HEK293 (cell line): ENCODE measurements around the gene CFAP65.

Experiments used
- CTCF ChIA-PET: fragments of 350-600 bp; formaldehyde crosslinking; extraction: SDS; loops from one replicate; lab custom pipeline; 2021; ENCODE audit warnings: antibody characterized with exemption; lab: Yijun Ruan, JAX
- POLR2A ChIA-PET: fragments of 300-600 bp; formaldehyde crosslinking; extraction: SDS; loops from one replicate; lab custom pipeline; 2020; ENCODE audit warnings: antibody characterized with exemption, inconsistent platforms; lab: Yijun Ruan, JAX
- H3K27ac ChIP-seq: fragments of 200-500 bp; sonication (Bioruptor generic); 2 replicates; pipeline ENCODE4 v1.5.1; 2014; ENCODE audit warnings: low read depth, low read length, control low read depth, inconsistent platforms; ENCODE audit errors: extremely low read depth
- H3K36me3 ChIP-seq, 2 experiments: fragments of 200-500 bp in 1 of 2; sonication (Bioruptor generic) in 1 of 2; 1 replicate in 1 of 2; 2 replicates in 1 of 2; pipeline ENCODE4 v1.5.1; 2014 to 2017; ENCODE audit warnings: inconsistent platforms in 2 of 2, low read length in 2 of 2; ENCODE audit not compliant: control insufficient read depth in 2 of 2, insufficient read depth in 1 of 2
- H3K4me1 ChIP-seq: fragments of 200-500 bp; sonication (Bioruptor generic); 2 replicates; pipeline ENCODE4 v1.5.1; 2014; ENCODE audit warnings: mild to moderate bottlenecking, low read length, inconsistent platforms; ENCODE audit not compliant: control insufficient read depth, insufficient read depth
- H3K4me3 ChIP-seq: 2 replicates; pipeline ENCODE4 v1.5.1; 2011; ENCODE audit warnings: low read depth, mild to moderate bottlenecking, control low read depth, low read length, moderate library complexity
- H3K9me3 ChIP-seq: fragments of 200-500 bp; sonication (Bioruptor generic); 2 replicates; pipeline ENCODE4 v1.5.1; 2014; ENCODE audit warnings: low read depth, low read length, inconsistent platforms; ENCODE audit not compliant: control insufficient read depth, insufficient read depth
- EGR2 ChIP-seq: fragments of 450-650 bp; formaldehyde crosslinking; IDR thresholded peaks from 2 replicates; pipeline ENCODE4 v1.5.1; 2016; ENCODE audit warnings: low read depth, missing biosample characterization, missing genetic modification characterization
- GLI4 ChIP-seq: fragments of 450-650 bp; formaldehyde crosslinking; IDR thresholded peaks from 2 replicates; pipeline ENCODE4 v1.5.1; 2016; ENCODE audit warnings: missing biosample characterization, missing genetic modification characterization
- KLF1 ChIP-seq: fragments of 450-650 bp; formaldehyde crosslinking; IDR thresholded peaks from 2 replicates; pipeline ENCODE4 v1.5.1; 2016; ENCODE audit warnings: missing biosample characterization, missing genetic modification characterization
- KLF17 ChIP-seq: fragments of 450-650 bp; formaldehyde crosslinking; IDR thresholded peaks from 2 replicates; pipeline ENCODE4 v1.5.1; 2016; ENCODE audit warnings: missing biosample characterization, missing genetic modification characterization
- PRDM2 ChIP-seq: fragments of 450-650 bp; formaldehyde crosslinking; IDR thresholded peaks from 2 replicates; pipeline ENCODE4 v1.5.1; 2016; ENCODE audit warnings: missing biosample characterization, missing genetic modification characterization, borderline replicate concordance
- RBAK ChIP-seq: fragments of 450-650 bp; formaldehyde crosslinking; IDR thresholded peaks from 2 replicates; pipeline ENCODE4 v1.5.1; 2016; ENCODE audit warnings: missing biosample characterization, missing genetic modification characterization
- ZBTB49 ChIP-seq: fragments of 450-650 bp; formaldehyde crosslinking; IDR thresholded peaks from 2 replicates; pipeline ENCODE4 v1.5.1; 2016; ENCODE audit warnings: missing biosample characterization, missing genetic modification characterization, low read depth
- ZFHX2 ChIP-seq: fragments of 450-650 bp; formaldehyde crosslinking; conservative IDR thresholded peaks from 2 replicates; pipeline ENCODE4 v1.5.1; 2016; ENCODE audit warnings: missing biosample characterization, missing genetic modification characterization
- ZIC2 ChIP-seq: fragments of 450-650 bp; formaldehyde crosslinking; IDR thresholded peaks from 2 replicates; pipeline ENCODE4 v1.5.1; 2016; ENCODE audit warnings: missing biosample characterization, missing genetic modification characterization
- ZNF248 ChIP-seq: fragments of 450-650 bp; formaldehyde crosslinking; IDR thresholded peaks from 2 replicates; pipeline ENCODE4 v1.5.1; 2017; ENCODE audit warnings: missing biosample characterization, missing genetic modification characterization
- ZNF404 ChIP-seq: fragments of 450-650 bp; formaldehyde crosslinking; IDR thresholded peaks from 2 replicates; pipeline ENCODE4 v1.5.1; 2017; ENCODE audit warnings: missing biosample characterization, missing genetic modification characterization
- ZNF449 ChIP-seq: fragments of 450-650 bp; formaldehyde crosslinking; IDR thresholded peaks from 2 replicates; pipeline ENCODE4 v1.5.1; 2017; ENCODE audit warnings: missing biosample characterization, mild to moderate bottlenecking, missing genetic modification characterization, moderate library complexity
- ZNF610 ChIP-seq: fragments of 450-650 bp; formaldehyde crosslinking; IDR thresholded peaks from 2 replicates; pipeline ENCODE4 v1.5.1; 2016; ENCODE audit warnings: missing biosample characterization, missing genetic modification characterization, borderline replicate concordance
- ZNF645 ChIP-seq: fragments of 450-650 bp; formaldehyde crosslinking; IDR thresholded peaks from 2 replicates; pipeline ENCODE4; 2016; ENCODE audit warnings: missing biosample characterization, missing genetic modification characterization
- ZNF692 ChIP-seq: fragments of 450-650 bp; formaldehyde crosslinking; IDR thresholded peaks from 2 replicates; pipeline ENCODE4 v1.5.1; 2016; ENCODE audit warnings: missing biosample characterization, missing genetic modification characterization
- ZSCAN18 ChIP-seq: fragments of 450-650 bp; formaldehyde crosslinking; IDR thresholded peaks from 2 replicates; pipeline ENCODE4 v1.5.1; 2016; ENCODE audit warnings: missing biosample characterization, missing genetic modification characterization

The CFAP65 gene

GRCh38 chr2:219001577-219002394, 39.5 kb downstream of the CFAP65 start:
- CTCF ChIA-PET = interaction anchor here (0.5 to 3.9 kb wide), 38 partner anchors 8 to 1518 kb away, joined by 3 to 31 read pairs (median 4); partner anchors contain the start of gene CDK5R2
- H3K4me3 ChIP-seq = peak overlapping the region; percentile 28
- no peaks in the 10 kb centered on the region for H3K4me1 ChIP-seq
- H3K36me3 ChIP-seq = no peaks in the 10 kb centered on the region
- POLR2A ChIA-PET = interaction anchor here (0.5 kb wide), 1 partner anchor 242 kb away, joined by 3 read pairs; no protein-coding TSS in a partner anchor
- TF ChIP-seq EGR2 (tag by site-specific recombination) = peak; percentile 84
- peak; percentile 90 for TF ChIP-seq KLF1 (tag by site-specific recombination)
- no peak for TF ChIP-seq PRDM2 (tag by site-specific recombination)
- TF ChIP-seq ZFHX2 (tag by site-specific recombination) = peak; percentile 80
- TF ChIP-seq KLF17 (tag by site-specific recombination) = 0 out of 2 replicates have a peak, but pooled peaks have one; percentile 46
- H3K27ac ChIP-seq = no peak overlapping the region
- H3K9me3 ChIP-seq = no peaks in the 10 kb centered on the region

- Histone ChIP-seq H3K27ac (no peak overlapping the region), H3K4me3 (no peak overlapping the region), H3K36me3 (no peaks in the 10 kb centered on the region), H3K9me3 (no peaks in the 10 kb centered on the region), H3K4me1 (no peaks in the 10 kb centered on the region)
- POLR2A ChIA-PET = interaction anchor here (0.5 kb wide), 1 partner anchor 242 kb away, joined by 3 read pairs; no protein-coding TSS in a partner anchor
- CTCF ChIA-PET = interaction anchor here (0.5 to 3.9 kb wide), 10 partner anchors 10 to 205 kb away, joined by 3 to 31 read pairs (median 7); partner anchors contain the start of gene CDK5R2
- TF ChIP-seq ZBTB49 = no peak
- TF ChIP-seq ZNF248 (tag by site-specific recombination) = no peak
- no peak for TF ChIP-seq ZIC2 (tag by site-specific recombination)
- no peak for TF ChIP-seq ZNF449 (tag by site-specific recombination)
- no peak for TF ChIP-seq ZNF610
- TF ChIP-seq ZSCAN18 (tag by site-specific recombination) = no peak
- no peak for TF ChIP-seq ZNF692 (tag by site-specific recombination)
- TF ChIP-seq ZNF645 (tag by site-specific recombination) = no peak
- TF ChIP-seq RBAK = no peak
- TF ChIP-seq ZNF404 (tag by site-specific recombination) = no peak
- TF ChIP-seq GLI4 (tag by site-specific recombination) = no peak
Observed at GRCh38 chr2:219001100-219001576, 40.2 kb downstream of the CFAP65 start.
